Stimulated activated memory B cell treated with anti-CD40 and anti-IgM and Interleukin-4, amounts not matched to agents 10 μg/mL and 1 μg/mL and 100 μg/mL, for 72 hours (primary cell): Measurements from ENCODE around the gene FGF11.
A peak's percentile ranks its signal among the peaks of the same experiment; 100 is the strongest.

Experiments used
- ATAC-seq: fragments of 150-1000 bp; cut with Tn5 transposase; 2 replicates; pipeline ENCODE4 v1.10.0; 2021
- H3K27ac Mint-ChIP-seq: one replicate; pipeline ENCODE4 v1.8.0; 2022; ENCODE audit warnings: mild to moderate bottlenecking, mixed read lengths
- H3K27me3 Mint-ChIP-seq: one replicate; pipeline ENCODE4 v1.8.0; 2022; ENCODE audit warnings: mixed read lengths
- H3K36me3 Mint-ChIP-seq: one replicate; pipeline ENCODE4 v1.8.0; 2022; ENCODE audit warnings: mixed read lengths
- H3K4me1 Mint-ChIP-seq: one replicate; pipeline ENCODE4 v1.8.0; 2022; ENCODE audit warnings: mixed read lengths
- H3K4me3 Mint-ChIP-seq: one replicate; pipeline ENCODE4 v1.8.0; 2022; ENCODE audit warnings: mild to moderate bottlenecking, moderate library complexity, mixed read lengths
- H3K9me3 Mint-ChIP-seq: one replicate; pipeline ENCODE4 v1.8.0; 2022; ENCODE audit warnings: mixed read lengths

Gene FGF11

DNA sequence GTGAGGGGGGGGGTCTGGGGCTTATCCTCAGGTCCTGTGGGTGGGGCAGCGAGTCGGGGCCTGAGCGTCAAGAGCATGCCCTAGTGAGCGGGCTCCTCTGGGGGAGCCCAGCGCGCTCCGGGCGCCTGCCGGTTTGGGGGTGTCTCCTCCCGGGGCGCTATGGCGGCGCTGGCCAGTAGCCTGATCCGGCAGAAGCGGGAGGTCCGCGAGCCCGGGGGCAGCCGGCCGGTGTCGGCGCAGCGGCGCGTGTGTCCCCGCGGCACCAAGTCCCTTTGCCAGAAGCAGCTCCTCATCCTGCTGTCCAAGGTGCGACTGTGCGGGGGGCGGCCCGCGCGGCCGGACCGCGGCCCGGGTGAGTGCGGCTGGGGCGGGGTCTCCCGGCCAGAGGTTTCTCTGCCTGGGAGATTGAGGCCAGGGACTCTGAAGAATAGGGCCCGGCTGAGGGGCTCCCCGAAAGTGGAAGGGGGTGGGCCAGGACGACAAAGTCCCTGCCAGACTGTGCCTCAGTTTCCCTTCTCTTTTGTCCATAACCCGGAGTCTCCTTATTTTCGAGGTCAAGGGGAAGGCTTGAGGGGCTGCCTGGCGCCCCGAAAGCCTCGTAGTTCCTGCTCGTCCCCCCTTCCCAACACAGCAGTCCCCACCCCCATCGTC lies at the start of gene FGF11:
FGF11 (plus strand) TSS at position 51 of the 651 bp plus-strand sequence; CDS start at position 160, 109 bp downstream.
- Mint-ChIP-seq H3K9me3 (no peaks in the 10 kb centered on the region), H3K36me3 (peaks cover 21% of the 10 kb centered on the region), H3K4me1 (peaks cover 43% of the 10 kb centered on the region), H3K4me3 (peak within 1 kb of the TSS; percentile 82), H3K27ac (peak within 1 kb of the TSS; percentile 72), H3K27me3 (peaks cover 62% of the 10 kb centered on the region)
- ATAC-seq, result no peak

DNA sequence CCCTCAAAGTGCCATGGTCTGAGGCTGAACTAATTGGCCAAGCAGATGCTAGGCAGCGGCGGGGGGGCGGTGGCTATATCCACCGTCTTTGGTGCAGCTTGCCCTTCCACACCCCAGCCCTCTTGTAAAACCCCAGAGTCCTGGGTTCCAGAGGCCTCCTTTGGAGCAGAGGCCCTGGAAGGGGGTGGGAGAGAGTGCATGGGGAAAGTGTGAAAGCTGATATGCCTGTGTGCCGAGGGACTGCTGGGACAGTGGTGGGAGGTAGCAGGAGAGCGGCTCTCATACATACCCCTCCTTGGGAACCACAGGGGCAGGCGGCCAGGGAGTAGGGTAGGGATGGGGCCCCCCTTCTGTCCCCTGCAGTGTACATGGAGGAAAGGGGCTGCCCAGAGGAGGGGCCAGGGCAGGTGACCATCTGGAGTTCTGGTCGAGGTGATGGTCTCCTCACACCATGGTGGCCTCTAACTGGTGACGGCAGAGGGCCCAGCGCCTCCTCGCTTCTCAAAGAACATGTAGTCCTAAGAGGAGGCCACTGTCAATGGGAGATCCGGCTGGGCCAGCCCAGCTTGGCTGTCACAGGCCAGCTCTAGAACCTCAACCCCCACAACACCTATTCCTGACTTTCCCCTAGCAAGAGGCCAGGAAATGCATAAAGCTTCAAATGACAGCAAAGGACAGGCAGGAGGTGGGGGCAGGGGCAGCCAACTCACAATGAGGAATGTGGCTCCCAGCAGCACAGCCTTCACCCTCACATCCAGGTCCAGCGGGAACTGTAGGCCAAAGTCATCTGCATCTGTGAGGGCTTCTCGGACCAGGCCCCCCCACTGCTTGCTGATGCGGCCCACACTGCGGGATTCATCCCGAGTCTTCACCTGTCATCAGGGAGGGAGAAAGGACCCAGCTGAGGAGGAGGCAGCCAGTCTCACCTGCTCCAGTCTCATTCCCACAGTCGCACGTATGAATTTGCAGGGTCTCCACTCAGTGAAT lies 49.1 kb upstream of the FGF11 start:
- H3K9me3 Mint-ChIP-seq, result no peaks in the 10 kb centered on the region
- peaks cover 19% of the 10 kb centered on the region for H3K4me1 Mint-ChIP-seq
- H3K4me3 Mint-ChIP-seq, result no peak overlapping the region
- H3K27ac Mint-ChIP-seq, result no peak overlapping the region
- no peak for ATAC-seq
- peaks cover 10% of the 10 kb centered on the region for H3K36me3 Mint-ChIP-seq
- H3K27me3 Mint-ChIP-seq, result no peaks in the 10 kb centered on the region

- no peak overlapping the region for H3K27ac Mint-ChIP-seq
- peaks cover 20% of the 10 kb centered on the region for H3K4me1 Mint-ChIP-seq
- H3K36me3 Mint-ChIP-seq, result peaks cover 10% of the 10 kb centered on the region
- H3K4me3 Mint-ChIP-seq, result no peak overlapping the region
- H3K9me3 Mint-ChIP-seq, result no peaks in the 10 kb centered on the region
- no peak for ATAC-seq
- H3K27me3 Mint-ChIP-seq, result no peaks in the 10 kb centered on the region
Measured at GRCh38 chr17:7391307-7391706, 48.0 kb upstream of the FGF11 start.

DNA sequence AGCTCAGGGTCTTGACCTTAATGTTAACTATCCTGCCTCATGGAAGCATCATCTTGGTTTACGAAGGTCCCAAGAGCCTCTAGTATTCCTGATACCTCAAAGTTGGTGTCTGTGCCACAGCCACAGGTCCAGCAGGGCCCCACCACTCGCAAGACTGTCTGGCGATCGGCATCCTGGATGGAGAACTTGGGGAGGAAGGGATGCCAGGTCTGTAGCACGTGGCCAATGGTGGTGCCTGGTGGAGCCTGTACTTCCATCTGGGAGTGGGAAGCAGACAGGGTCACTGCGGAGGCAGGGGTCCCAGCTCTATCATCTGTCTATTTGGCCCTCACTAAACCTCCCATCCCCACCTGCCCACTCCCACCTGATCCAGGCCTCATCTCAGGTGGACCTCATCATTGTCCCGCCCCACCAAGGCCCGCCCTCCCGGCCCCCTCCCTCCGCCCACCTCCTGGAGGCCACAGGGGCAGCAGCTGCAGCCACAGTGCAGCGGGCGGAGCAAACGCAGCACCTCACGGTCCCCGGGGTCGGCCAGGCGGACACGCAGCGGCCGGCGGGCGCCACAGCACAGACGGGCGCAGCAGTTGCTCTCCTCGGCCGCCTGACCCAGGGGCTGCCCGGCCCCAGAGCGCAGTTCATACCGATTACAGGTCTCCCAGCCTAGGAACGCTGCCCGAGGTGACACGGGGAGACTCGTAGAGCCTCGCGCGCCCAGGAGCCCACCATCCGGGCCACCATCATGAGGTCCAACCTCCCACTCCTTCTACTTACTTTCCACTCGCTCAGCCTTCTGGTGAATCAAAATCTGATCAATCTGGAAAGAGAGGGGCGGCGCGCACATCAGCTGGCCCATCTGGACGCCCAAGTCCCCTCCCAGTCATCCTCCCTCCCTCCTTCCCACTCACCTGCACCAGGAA lies 46.4 kb upstream of the FGF11 start:
- Mint-ChIP-seq H3K27ac (peak overlapping the region; percentile 80), H3K4me1 (peaks cover 20% of the 10 kb centered on the region), H3K36me3 (peaks cover 10% of the 10 kb centered on the region), H3K27me3 (no peaks in the 10 kb centered on the region), H3K9me3 (no peaks in the 10 kb centered on the region), H3K4me3 (peak overlapping the region; percentile 98)
- ATAC-seq, result no peak

DNA sequence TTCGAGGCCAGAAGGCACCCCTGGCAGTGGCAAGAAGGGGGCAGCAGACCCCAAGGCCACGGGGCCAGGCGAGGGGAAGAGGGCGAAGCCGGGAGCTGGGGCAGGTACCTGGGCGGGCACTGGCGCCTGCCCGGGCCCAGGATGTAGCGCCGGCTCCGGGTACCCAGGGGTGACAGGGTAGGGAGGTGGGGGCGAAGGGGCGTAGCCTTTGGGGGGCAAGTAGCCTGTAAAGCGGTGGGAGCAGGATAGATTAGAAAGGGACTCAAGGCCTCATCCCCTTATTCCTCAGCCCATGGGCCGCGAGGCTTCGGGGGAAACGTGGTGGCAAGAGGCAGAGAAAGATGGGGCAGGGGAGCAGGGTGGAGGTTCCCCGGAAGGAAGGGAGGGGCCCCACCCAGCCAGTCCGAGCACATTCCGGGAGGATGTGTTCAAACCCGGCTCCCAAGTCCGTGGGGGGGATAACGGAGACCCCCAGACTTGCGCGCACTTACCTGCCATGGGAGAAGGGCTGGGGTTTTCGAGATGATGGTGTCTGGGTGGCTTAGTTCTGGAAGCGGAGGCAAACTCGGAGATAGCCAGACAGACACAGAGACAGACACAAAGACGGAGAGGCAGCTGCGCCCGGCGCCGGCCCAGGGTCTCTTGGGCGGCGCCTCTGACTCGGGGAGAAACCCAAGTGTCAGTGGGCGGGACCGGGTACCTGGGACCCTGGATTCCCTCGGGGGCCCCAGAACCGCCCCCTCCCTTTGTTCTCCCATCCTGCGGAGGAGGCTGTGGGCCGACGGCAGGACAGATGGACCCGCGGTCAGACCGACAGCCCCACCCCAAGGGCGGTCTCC lies 45.5 kb upstream of the FGF11 start:
- H3K9me3 Mint-ChIP-seq, result no peaks in the 10 kb centered on the region
- no peaks in the 10 kb centered on the region for H3K27me3 Mint-ChIP-seq
- H3K27ac Mint-ChIP-seq, result peak overlapping the region; percentile 80
- H3K4me1 Mint-ChIP-seq, result peaks cover 20% of the 10 kb centered on the region
- peaks cover 10% of the 10 kb centered on the region for H3K36me3 Mint-ChIP-seq
- H3K4me3 Mint-ChIP-seq, result peak overlapping the region; percentile 98
- peak; percentile 72 for ATAC-seq

DNA sequence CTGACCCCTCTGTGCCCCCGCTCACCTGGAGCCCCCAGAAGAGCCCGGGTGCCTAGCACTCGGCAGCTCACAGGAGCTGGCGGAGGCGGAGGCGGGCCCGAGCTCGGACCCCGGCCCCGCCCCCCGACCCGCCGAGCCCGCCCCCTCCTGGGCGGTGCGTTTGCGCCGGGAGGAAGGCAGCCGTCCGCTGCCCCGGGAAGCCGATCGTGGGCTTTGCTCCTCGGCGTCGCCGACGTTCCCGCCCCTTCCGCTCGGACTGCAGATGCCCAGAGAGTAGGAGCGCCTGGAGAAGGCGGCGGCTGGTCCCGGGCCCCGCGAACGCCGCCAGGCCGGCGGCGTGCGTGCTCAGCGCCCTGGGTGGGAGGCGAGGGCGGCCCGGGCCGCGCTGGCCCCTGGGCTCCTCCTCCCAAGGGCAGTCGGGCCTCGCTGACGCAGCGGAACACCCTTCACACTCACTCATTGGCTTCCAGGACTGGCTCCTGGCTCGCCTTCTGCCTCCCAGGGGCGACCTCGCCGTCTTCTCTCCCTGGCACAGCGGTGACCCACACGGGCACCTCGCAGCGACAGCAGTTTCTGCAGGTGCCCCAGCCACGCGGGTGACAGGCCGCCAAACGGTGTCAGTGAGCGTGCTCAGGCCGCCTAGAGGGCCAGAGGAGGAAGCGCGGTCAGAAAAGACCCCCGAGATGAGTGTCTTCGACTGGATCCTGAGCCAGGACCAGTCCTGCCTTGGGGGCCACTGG lies 44.7 kb upstream of the FGF11 start, which contains the start of gene PLSCR3:
PLSCR3 (minus strand) TSS at position 74 of the 740 bp plus-strand sequence. CDS start 415 bp downstream, outside the sequence.
- H3K36me3 Mint-ChIP-seq, result peaks cover 7% of the 10 kb centered on the region
- H3K27ac Mint-ChIP-seq, result peak within 1 kb of the TSS; percentile 80
- H3K9me3 Mint-ChIP-seq, result no peaks in the 10 kb centered on the region
- H3K27me3 Mint-ChIP-seq, result no peaks in the 10 kb centered on the region
- H3K4me1 Mint-ChIP-seq, result peaks cover 20% of the 10 kb centered on the region
- ATAC-seq, result peak; percentile 95
- peak within 1 kb of the TSS; percentile 98 for H3K4me3 Mint-ChIP-seq

- Mint-ChIP-seq H3K4me3 (no peak overlapping the region), H3K36me3 (no peaks in the 10 kb centered on the region), H3K9me3 (no peaks in the 10 kb centered on the region), H3K27ac (no peak overlapping the region), H3K27me3 (no peaks in the 10 kb centered on the region), H3K4me1 (peaks cover 15% of the 10 kb centered on the region)
- ATAC-seq, result no peak
Measured at GRCh38 chr17:7396147-7396546, 43.2 kb upstream of the FGF11 start.

- Mint-ChIP-seq H3K36me3 (no peaks in the 10 kb centered on the region), H3K9me3 (no peaks in the 10 kb centered on the region), H3K4me1 (peaks cover 13% of the 10 kb centered on the region), H3K4me3 (no peak overlapping the region), H3K27ac (no peak overlapping the region), H3K27me3 (no peaks in the 10 kb centered on the region)
- ATAC-seq, result no peak
Measured at GRCh38 chr17:7398612-7399011, 40.7 kb upstream of the FGF11 start.

GRCh38 chr17:7403043-7403726 lies 36.1 kb upstream of the FGF11 start:
- H3K27ac Mint-ChIP-seq, result peak overlapping the region; percentile 89
- no peaks in the 10 kb centered on the region for H3K36me3 Mint-ChIP-seq
- no peak for ATAC-seq
- H3K27me3 Mint-ChIP-seq, result peaks cover 18% of the 10 kb centered on the region
- H3K4me3 Mint-ChIP-seq, result peak overlapping the region; percentile 98
- peaks cover 13% of the 10 kb centered on the region for H3K4me1 Mint-ChIP-seq
- no peaks in the 10 kb centered on the region for H3K9me3 Mint-ChIP-seq

- Mint-ChIP-seq H3K36me3 (no peaks in the 10 kb centered on the region), H3K9me3 (no peaks in the 10 kb centered on the region), H3K4me1 (peaks cover 13% of the 10 kb centered on the region)
Measured at GRCh38 chr17:7403727-7403976, 35.7 kb upstream of the FGF11 start.

GRCh38 chr17:7403977-7404736 lies 35.2 kb upstream of the FGF11 start, which contains the start of gene TMEM256:
TSS of gene TMEM256 (minus strand) at chr17:7404097. CDS start at chr17:7404084, 13 bp downstream.
- Mint-ChIP-seq H3K9me3 (no peaks in the 10 kb centered on the region), H3K36me3 (no peaks in the 10 kb centered on the region), H3K27me3 (peaks cover 22% of the 10 kb centered on the region), H3K4me3 (peak within 1 kb of the TSS; percentile 98), H3K27ac (peak within 1 kb of the TSS; percentile 89), H3K4me1 (peaks cover 13% of the 10 kb centered on the region)
- ATAC-seq, result peak; percentile 96

More at GRCh38 chr17:7403727-7403976, 35.7 kb upstream of the FGF11 start:
- Mint-ChIP-seq H3K27me3 (peaks cover 18% of the 10 kb centered on the region), H3K4me3 (peak overlapping the region; percentile 98), H3K27ac (peak overlapping the region; percentile 89)
- ATAC-seq, result peak; percentile 55

GRCh38 chr17:7404737-7405349 lies 34.5 kb upstream of the FGF11 start:
- Mint-ChIP-seq H3K27me3 (peaks cover 29% of the 10 kb centered on the region), H3K4me1 (peaks cover 13% of the 10 kb centered on the region), H3K9me3 (no peaks in the 10 kb centered on the region), H3K4me3 (peak overlapping the region; percentile 98), H3K27ac (peak overlapping the region; percentile 89), H3K36me3 (no peaks in the 10 kb centered on the region)
- peak; percentile 21 for ATAC-seq
